Islet of Langerhans (tissue), 1 donor: ENCODE results near the gene AGMO.
A peak's percentile ranks its signal among the peaks of the same experiment; 100 is the strongest.
"Not testable (repeated sequence)": the region's sequence is repeated elsewhere in the genome, so short reads cannot be mapped to it uniquely, and the experiment has no call there.

ENCODE experiments used
- FAIRE-seq: peaks from one replicate; lab custom pipeline; 2011; peaks lifted over from hg19 to GRCh38; lab: Jason Lieb, UNC

The AGMO gene

GRCh38 chr7:15314922-15315321 is 246.9 kb downstream of the AGMO start:
- FAIRE-seq: no peak

DNA sequence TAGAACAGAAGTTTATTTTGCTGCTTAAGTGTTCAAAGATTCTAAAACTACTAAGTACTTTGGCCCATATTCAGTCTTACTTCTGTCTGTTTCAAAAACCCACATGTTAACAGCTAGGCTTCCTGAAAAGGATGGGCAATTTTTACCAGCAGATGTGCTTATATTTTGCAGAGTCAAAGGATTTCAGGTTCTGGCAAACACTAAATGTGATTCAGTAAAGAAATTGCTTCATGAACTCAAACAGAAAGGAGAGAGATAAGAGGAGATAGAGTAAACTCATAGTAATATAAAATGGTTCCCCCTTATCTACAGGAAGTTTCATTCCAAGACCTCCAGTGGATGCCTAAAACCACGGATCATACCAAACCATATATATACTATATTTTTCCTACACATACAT is 248.5 kb downstream of the AGMO start:
- peak; percentile 47 for FAIRE-seq

- FAIRE-seq: no peak
These were observed 251.9 kb downstream of the AGMO start for GRCh38 chr7:15309872-15310271.

DNA sequence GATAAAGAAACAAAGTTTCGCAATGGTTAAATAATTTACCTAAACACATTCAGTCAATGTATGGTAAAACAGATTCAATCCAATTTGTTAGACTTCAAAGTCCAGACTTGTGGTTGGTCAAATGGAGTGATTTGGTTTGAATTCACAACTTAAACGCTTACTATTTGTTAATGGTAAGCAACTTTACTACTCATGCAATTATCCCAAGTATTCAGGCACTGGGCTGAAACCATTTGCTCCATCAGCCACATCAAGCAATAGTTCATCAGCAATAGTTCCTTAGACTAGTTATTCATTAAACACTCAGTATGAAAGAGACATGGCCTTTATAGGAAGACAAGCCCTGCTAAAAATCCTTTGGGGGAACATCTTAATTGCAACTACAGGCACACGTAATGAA is 253.0 kb downstream of the AGMO start:
- no peak for FAIRE-seq

DNA sequence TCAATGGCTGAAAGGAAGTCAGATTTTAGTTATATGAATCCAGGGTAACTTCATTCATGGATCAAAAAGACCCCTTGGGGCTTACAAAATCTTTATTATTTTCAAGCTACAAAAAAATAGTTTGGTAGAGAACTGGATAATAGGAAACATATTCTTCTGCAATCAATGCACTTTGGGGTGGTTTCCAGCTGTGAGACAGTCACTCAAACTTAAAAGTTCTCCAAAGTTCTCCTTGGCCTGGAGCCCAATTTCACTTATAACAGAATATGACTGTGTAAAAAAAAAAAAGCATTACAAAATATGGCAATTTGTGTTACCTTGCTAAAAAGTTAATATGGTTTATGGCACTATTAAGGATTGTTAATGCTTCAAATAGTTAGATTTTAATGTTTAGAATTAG is 255.5 kb downstream of the AGMO start:
- no peak for FAIRE-seq

GRCh38 chr7:15305002-15305600 is 256.7 kb downstream of the AGMO start:
- peak; percentile 99 for FAIRE-seq

DNA sequence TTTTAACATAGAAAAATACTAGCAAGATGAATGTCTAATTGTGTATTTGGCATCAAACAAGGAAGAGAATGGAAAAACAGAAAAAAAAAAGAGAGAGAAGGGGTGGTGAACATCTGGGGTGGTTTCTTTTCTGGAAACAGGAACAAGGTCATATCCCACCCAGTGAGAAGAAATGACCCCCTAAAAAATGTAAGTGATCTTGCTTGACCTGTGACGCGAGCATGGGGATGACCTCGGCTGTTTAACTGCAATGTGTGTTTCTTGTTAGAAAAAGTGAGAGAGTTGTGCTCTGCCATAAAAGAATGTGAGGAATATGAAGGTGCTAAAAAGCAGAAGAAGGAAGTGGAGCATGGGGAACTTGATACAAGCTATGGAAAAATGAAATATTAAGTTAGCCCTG is 258.5 kb downstream of the AGMO start:
- FAIRE-seq: no peak

DNA sequence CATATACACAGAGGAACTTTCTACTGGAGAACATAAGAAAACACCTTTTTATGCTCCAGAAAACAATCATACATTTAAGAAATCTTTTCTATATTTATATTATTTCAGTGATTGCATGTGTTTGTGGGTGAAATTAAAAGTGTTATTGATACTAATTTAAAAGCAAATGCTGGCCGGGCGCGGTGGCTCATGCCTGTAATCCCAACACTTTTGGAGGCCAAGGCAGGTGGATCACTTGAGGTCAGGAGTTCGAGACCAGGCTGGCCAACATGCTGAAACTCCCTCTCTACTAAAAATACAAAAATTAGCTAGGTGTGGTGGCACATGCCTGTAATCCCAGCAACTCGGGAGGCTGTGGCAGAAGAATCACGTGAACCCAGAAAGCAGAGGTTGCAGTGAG is 260.8 kb downstream of the AGMO start:
- FAIRE-seq: not testable (repeated sequence)

DNA sequence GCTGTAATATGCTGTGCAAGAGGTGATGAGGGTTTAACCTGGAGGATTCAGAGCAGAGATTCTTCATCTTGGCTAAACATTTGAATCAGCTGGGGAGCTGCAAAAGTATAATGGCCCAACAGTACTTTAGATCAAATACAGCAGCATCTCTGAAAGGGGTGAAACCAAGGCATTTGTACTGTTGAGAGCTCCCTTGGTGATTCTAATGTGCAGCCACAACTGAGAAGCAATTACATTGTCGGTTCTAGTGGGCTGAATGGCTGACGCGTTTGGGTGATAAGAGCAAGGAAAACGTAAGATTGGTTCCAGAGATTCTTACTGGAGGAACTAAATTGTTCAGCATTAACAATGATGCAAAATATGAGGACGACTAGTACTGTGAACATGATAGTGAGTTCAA is 269.7 kb downstream of the AGMO start:
- no peak for FAIRE-seq

DNA sequence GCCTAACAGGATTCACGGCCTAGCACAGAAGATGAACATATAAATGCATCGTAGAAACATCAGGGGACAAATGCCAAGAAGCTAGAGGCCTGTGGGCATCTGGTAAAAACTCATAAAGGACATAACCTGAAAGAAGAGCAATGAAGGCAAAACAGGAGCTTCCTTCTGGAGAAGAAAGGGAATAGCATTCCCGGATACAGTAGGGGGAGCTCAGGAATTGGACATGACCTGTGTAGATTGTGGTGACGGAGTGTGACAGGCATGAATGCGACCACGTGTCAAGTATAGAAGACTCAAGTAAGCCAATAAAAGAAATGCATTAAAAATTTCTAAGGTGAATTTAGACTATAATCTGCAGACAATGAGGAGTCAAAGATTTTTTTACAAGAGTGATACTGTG is 270.1 kb downstream of the AGMO start:
- FAIRE-seq: no peak

DNA sequence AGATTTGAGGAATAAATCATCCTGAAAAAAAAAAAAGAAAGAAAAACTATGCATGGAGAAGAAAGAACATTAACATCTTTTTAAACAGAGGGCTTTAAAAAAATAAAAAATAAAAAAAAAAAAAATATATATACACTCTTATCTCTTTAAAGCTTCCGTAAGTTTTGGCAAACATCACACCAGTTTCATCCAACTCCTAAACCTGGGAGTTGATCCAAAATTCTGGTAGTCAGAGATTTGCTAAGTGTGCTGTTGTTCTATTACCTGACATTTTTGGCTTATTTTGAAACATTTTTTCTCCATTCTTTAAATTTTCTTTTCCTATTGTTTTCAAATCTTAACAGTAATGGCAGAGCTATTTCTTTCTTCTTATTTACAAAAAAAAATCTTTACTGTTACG is 273.1 kb downstream of the AGMO start:
- FAIRE-seq: no peak

DNA sequence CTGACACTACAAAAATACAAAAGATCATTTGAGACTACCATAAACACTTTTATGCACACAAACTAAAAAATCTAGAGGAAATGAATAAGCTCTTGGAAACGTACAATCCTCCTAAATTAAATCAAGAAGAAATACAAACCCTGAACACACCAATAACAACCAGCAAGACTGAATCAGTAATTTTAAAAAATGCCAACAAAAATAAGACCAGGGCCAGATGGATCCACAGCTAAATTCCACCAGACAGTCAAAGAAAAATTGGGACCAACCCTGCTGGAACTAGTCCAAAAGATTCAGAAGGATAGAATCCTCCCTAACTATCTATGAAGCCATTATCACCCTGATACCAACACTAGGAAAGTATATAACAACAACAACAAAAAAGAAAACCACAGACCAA is 277.4 kb downstream of the AGMO start:
- no peak for FAIRE-seq

DNA sequence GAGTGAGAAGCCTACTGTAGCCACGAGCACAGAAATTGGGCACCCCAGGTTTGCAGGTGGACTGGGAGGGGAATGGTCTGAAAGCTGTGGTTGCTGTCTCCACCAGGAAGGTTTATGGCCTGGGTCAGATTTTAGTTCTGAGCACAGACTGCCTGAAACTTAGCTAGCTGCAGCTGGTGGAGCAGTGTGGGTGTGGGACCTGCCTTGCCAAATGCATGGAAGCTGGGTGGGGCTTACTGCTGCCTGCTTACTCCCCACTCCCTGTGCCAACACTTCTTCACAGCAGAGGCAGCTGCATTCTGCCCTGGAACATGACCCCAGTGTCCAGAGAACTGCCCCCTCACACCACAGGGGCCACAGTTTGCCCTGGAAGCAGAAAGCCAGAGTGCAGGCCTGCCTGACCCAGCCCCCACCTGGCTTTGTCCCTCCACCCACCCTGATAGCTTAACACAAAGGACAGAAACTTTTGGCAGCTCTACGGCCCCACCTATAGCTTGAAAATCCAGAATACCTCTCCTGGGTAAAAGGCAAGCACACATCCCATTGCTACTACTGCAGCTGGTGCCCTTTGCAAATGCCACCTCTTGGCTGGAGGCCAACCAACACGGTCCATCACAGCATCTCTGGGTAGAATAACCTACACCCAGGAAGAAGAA is 281.6 kb downstream of the AGMO start:
- no peak for FAIRE-seq

GRCh38 chr7:15279640-15280039 is 282.2 kb downstream of the AGMO start:
- no peak for FAIRE-seq

- FAIRE-seq: no peak
These were observed 304.1 kb downstream of the AGMO start for GRCh38 chr7:15257689-15258088.

DNA sequence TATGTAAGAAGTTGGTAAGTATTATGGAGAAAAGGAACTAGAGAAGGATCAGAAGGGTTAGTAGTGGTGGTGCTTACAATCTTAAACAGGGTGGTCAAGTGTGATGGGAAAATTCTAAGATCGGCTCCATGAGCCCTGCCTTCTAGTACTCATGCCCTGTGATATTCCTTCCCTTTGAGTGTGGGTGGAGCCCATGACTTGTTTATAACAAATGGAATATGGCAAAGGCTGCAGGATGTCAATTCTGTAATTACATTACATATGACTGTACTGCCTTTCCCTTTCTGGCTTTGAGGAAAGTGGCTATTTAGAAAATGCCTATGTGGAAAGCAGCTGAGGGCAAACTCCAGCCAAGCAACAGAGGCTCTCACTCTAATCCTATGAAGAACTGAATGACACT is 309.6 kb downstream of the AGMO start:
- no peak for FAIRE-seq

DNA sequence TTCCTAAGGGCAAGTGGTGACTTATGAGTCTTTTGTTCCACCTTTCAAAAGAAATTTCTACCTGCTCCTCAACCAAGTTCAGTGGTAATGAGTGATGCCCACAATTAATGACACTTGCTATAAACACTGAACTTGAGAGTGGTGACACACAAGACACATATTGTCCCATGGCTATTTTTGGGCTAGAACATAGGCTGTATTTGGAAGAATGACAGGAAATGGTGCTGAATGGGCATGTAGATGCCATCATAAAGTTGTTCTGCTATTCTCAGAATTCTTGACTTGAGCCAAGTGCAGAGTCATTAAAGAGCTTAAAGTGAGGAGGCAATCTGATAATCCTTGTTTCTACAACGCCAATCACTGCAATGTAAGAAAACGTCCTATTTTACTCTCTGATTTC is 313.3 kb downstream of the AGMO start:
- FAIRE-seq: no peak

DNA sequence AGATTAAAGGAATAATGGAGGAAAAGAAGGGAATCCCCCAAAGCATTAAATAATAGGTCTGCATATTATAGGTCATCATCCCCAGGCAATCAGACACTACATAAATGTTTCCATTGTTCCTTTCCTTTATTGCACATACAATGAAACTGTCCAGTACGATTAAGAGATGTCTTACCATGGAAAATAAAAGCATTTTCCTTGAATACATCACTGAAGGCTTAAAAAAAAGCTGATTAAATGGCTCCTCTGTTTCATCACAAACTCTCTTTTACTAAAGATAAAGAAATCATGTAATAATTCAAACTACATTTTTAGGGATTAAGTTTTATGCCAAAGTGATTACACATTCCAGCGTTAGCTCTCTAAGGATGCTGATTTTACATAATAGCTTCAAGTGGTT is 316.0 kb downstream of the AGMO start:
- FAIRE-seq: no peak

- no peak for FAIRE-seq
These were observed 322.0 kb downstream of the AGMO start for GRCh38 chr7:15239801-15240200.

DNA sequence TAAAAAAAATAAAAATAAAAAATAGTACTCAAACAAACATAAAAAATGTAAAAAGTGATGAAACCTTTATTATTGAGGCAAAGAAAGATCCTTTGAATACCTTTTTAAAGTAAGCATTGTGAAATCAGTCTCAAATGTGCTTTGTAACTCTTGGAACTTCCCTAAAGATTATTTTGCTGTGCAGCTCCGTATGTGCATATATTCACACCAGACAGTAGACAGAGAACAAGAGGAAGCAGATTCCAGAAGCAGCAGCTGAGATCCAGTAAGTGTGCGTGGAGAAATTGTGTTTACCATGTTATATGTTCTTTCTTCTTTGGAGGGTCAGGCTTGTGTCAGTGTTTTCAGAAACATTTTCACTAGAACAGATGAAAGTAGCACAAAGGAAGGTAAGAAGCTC is 324.9 kb downstream of the AGMO start:
- FAIRE-seq: no peak

DNA sequence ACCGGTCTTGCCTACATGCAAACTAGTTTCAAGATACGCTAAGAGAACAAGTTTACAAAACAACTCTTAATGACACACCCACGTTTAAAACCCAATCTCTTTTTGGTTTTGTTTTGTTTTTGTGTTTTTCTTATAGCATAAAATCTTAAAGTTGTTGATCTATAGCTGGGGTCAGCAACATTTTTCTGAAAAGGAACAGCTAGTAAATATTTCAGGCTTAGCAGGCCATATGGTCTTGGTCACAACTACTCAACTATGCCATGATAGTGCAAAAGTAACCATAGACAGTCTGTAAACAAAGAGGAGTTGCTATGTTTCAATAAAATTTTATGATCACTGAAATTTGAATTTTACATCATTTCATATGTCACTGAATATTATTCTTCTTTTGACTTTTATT is 327.4 kb downstream of the AGMO start:
- no peak for FAIRE-seq

DNA sequence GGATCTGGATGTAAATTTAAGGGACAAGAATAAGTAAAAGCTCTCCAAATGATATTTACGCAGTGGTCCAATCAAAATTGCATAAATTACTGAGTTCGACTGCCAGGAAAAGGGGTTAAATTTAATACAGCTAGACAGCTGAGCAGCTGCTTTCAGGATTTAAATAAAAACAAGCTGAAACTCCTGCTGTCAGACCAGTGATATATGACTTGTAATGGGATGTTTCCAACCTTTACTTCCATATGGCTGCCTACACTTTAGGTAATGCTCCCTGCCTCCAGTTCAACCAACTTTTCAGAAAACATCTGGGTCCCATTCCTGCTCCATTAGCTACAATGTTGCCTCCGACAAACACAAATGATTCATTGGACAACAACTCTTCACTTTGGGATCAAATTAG is 333.0 kb downstream of the AGMO start:
- no peak for FAIRE-seq

DNA sequence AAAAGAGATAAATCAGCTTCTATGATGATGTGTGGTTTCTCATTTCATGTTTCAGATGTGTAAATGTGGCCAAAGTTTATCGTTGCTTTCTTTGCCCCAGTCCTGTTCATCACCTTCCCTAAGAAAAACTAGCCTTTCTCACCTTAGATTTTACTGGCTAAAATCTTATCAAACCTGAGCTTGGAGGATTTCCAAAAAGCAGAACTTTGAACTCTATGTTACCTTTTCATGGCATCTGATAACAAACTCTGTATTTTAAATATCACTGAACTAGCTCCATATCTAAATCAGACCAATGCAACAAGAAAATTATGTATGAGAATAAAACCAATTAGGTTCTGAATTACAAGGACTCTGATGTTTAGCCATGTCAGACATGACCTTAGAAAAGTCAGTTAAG is 335.8 kb downstream of the AGMO start:
- no peak for FAIRE-seq

- FAIRE-seq: no peak
These were observed 342.1 kb downstream of the AGMO start for GRCh38 chr7:15219758-15220157.

GRCh38 chr7:15218261-15218660 is 343.6 kb downstream of the AGMO start:
- no peak for FAIRE-seq
